HEK293T (cell line): ENCODE results near the gene VPS41.

ENCODE experiments used
- CTCF ChIA-PET: fragments of 350-600 bp; formaldehyde crosslinking; extraction: SDS; loops from one replicate; lab custom pipeline; 2021; ENCODE audit warnings: antibody characterized with exemption, inconsistent platforms; lab: Yijun Ruan, JAX
- POLR2A ChIA-PET: fragments of 350-600 bp; formaldehyde crosslinking; extraction: SDS; loops from one replicate; lab custom pipeline; 2020; ENCODE audit warnings: antibody characterized with exemption, inconsistent platforms; lab: Yijun Ruan, JAX
- DNase-seq: peaks from one replicate; pipeline ENCODE4 v3.0.0; 2012; ENCODE audit warnings: mixed read lengths; ENCODE audit errors: extremely low spot score
- ARNT ChIP-seq: fragments of 450-650 bp; IDR thresholded peaks from 2 replicates; pipeline ENCODE4 v1.6.1; 2017; ENCODE audit warnings: mild to moderate bottlenecking
- BHLHE40 ChIP-seq: fragments of 450-650 bp; IDR thresholded peaks from 2 replicates; pipeline ENCODE4 v1.6.1; 2016; ENCODE audit warnings: mild to moderate bottlenecking, moderate library complexity, borderline replicate concordance
- CTBP1 ChIP-seq: fragments of 450-650 bp; IDR thresholded peaks from 2 replicates; pipeline ENCODE4 v1.6.1; 2016; ENCODE audit warnings: borderline replicate concordance
- ELF4 ChIP-seq: fragments of 450-650 bp; IDR thresholded peaks from 2 replicates; pipeline ENCODE4 v1.6.1; 2017; ENCODE audit warnings: antibody characterized with exemption
- FOXA1 ChIP-seq: fragments of 450-650 bp; IDR thresholded peaks from 2 replicates; pipeline ENCODE4 v1.6.1; 2016; ENCODE audit warnings: mild to moderate bottlenecking
- FOXK2 ChIP-seq: fragments of 450-650 bp; IDR thresholded peaks from 2 replicates; pipeline ENCODE4 v1.6.1; 2016; ENCODE audit warnings: mild to moderate bottlenecking
- FOXM1 ChIP-seq: fragments of 450-650 bp; IDR thresholded peaks from 2 replicates; pipeline ENCODE4 v1.6.1; 2017; ENCODE audit warnings: mild to moderate bottlenecking, borderline replicate concordance
- HDGF ChIP-seq: fragments of 450-650 bp; IDR thresholded peaks from 2 replicates; pipeline ENCODE4 v1.6.1; 2017; ENCODE audit warnings: antibody characterized with exemption, borderline replicate concordance
- L3MBTL2 ChIP-seq: fragments of 450-650 bp; conservative IDR thresholded peaks from 2 replicates; pipeline ENCODE4 v1.6.1; 2016; ENCODE audit warnings: mild to moderate bottlenecking
- LEF1 ChIP-seq: fragments of 450-650 bp; IDR thresholded peaks from 2 replicates; pipeline ENCODE4 v1.6.1; 2017; ENCODE audit warnings: mild to moderate bottlenecking, borderline replicate concordance
- NFRKB ChIP-seq: fragments of 450-650 bp; IDR thresholded peaks from 2 replicates; pipeline ENCODE4 v1.6.1; 2016; ENCODE audit warnings: mild to moderate bottlenecking, moderate library complexity
- PKNOX1 ChIP-seq: fragments of 450-650 bp; IDR thresholded peaks from 2 replicates; pipeline ENCODE4 v1.6.1; 2016
- SP1 ChIP-seq: fragments of 450-650 bp; IDR thresholded peaks from 2 replicates; pipeline ENCODE4 v1.6.1; 2017
- SUZ12 ChIP-seq: fragments of 450-650 bp; IDR thresholded peaks from 2 replicates; pipeline ENCODE4 v1.6.1; 2016; ENCODE audit warnings: mild to moderate bottlenecking
- TARDBP ChIP-seq: fragments of 450-650 bp; IDR thresholded peaks from 2 replicates; pipeline ENCODE4 v1.6.1; 2016
- ZNF384 ChIP-seq: fragments of 450-650 bp; IDR thresholded peaks from 2 replicates; pipeline ENCODE4 v1.6.1; 2016

VPS41 gene

GRCh38 chr7:38934536-38934935, 25.5 kb upstream of the VPS41 start:
- ChIA-PET POLR2A (no interaction called here), CTCF (no interaction called here)
- DNase-seq = no peak
- TF ChIP-seq LEF1 (no peak), ZNF384 (no peak), FOXK2 (no peak), FOXA1 (no peak), ARNT (no peak), ELF4 (no peak), BHLHE40 (no peak), L3MBTL2 (no peak), HDGF (no peak), PKNOX1 (no peak), NFRKB (no peak), SUZ12 (no peak), FOXM1 (no peak), CTBP1 (no peak), TARDBP (no peak), SP1 (no peak)

GRCh38 chr7:38934051-38934450, 25.1 kb upstream of the VPS41 start:
- ChIA-PET CTCF (no interaction called here), POLR2A (no interaction called here)
- DNase-seq = no peak
- TF ChIP-seq SUZ12 = no peak
- no peak for TF ChIP-seq SP1
- TF ChIP-seq BHLHE40 = no peak
- TF ChIP-seq CTBP1 = no peak
- TF ChIP-seq NFRKB = no peak
- no peak for TF ChIP-seq ELF4
- no peak for TF ChIP-seq HDGF
- no peak for TF ChIP-seq FOXA1
- no peak for TF ChIP-seq ARNT
- TF ChIP-seq LEF1 = no peak
- no peak for TF ChIP-seq FOXK2
- TF ChIP-seq PKNOX1 = no peak
- TF ChIP-seq TARDBP = no peak
- TF ChIP-seq FOXM1 = no peak
- TF ChIP-seq L3MBTL2 = no peak
- TF ChIP-seq ZNF384 = no peak

- peak; percentile 53 for DNase-seq
- CTCF ChIA-PET = interaction anchor here (0.6 to 0.8 kb wide), 4 partner anchors 54 to 533 kb away, joined by 3 to 5 read pairs (median 4); no protein-coding TSS in a partner anchor
- POLR2A ChIA-PET = no interaction called here
- no peak for TF ChIP-seq SP1
- no peak for TF ChIP-seq L3MBTL2
- TF ChIP-seq ZNF384 = no peak
- no peak for TF ChIP-seq FOXK2
- no peak for TF ChIP-seq HDGF
- TF ChIP-seq PKNOX1 = no peak
- no peak for TF ChIP-seq FOXA1
- no peak for TF ChIP-seq BHLHE40
- no peak for TF ChIP-seq CTBP1
- no peak for TF ChIP-seq NFRKB
- no peak for TF ChIP-seq LEF1
- no peak for TF ChIP-seq ARNT
- TF ChIP-seq FOXM1 = no peak
- TF ChIP-seq TARDBP = no peak
- TF ChIP-seq ELF4 = no peak
- no peak for TF ChIP-seq SUZ12
Observed at GRCh38 chr7:38932509-38933168, 23.6 kb upstream of the VPS41 start.

- DNase-seq = no peak
- POLR2A ChIA-PET = no interaction called here
- CTCF ChIA-PET = interaction anchor here (1.0 kb wide), 1 partner anchor 21 kb away, joined by 3 read pairs; no protein-coding TSS in a partner anchor
- no peak for TF ChIP-seq FOXA1
- no peak for TF ChIP-seq HDGF
- TF ChIP-seq SP1 = no peak
- no peak for TF ChIP-seq L3MBTL2
- TF ChIP-seq FOXK2 = no peak
- TF ChIP-seq SUZ12 = no peak
- TF ChIP-seq CTBP1 = no peak
- no peak for TF ChIP-seq NFRKB
- TF ChIP-seq PKNOX1 = no peak
- TF ChIP-seq TARDBP = no peak
- no peak for TF ChIP-seq ARNT
- TF ChIP-seq FOXM1 = no peak
- TF ChIP-seq ELF4 = no peak
- TF ChIP-seq LEF1 = no peak
- TF ChIP-seq BHLHE40 = no peak
- no peak for TF ChIP-seq ZNF384
Observed at GRCh38 chr7:38929460-38930171, 20.6 kb upstream of the VPS41 start.

GRCh38 chr7:38928506-38928905, 19.5 kb upstream of the VPS41 start:
- ChIA-PET POLR2A (no interaction called here), CTCF (no interaction called here)
- TF ChIP-seq ELF4 (no peak), BHLHE40 (no peak)
- no peak for DNase-seq
